GM21825 (cell line): Measurements from ENCODE around the gene CRTC3.
"Not testable (repeated sequence)": the region's sequence is repeated elsewhere in the genome, so short reads cannot be mapped to it uniquely, and the experiment has no call there.

Experiments used
- ATAC-seq: cut with Tn5 transposase; IDR thresholded peaks from one replicate; pipeline ENCODE4 v1.9.1; 2021; ENCODE audit warnings: mild to moderate bottlenecking, moderate library complexity; ENCODE audit not compliant: unreplicated experiment

CRTC3 gene

GRCh38 chr15:90667073-90667754 is 137.5 kb downstream of the CRTC3 start:
- no peak for ATAC-seq

GRCh38 chr15:90667755-90668345 is 138.1 kb downstream of the CRTC3 start:
- ATAC-seq = not testable (repeated sequence)

GRCh38 chr15:90670631-90671030 is 140.9 kb downstream of the CRTC3 start:
- ATAC-seq = not testable (repeated sequence)

GRCh38 chr15:90671216-90671615 is 141.5 kb downstream of the CRTC3 start:
- no peak for ATAC-seq

GRCh38 chr15:90673357-90673756 is 143.6 kb downstream of the CRTC3 start:
- ATAC-seq = not testable (repeated sequence)

- ATAC-seq = no peak
Measured at GRCh38 chr15:90674476-90674875, 144.8 kb downstream of the CRTC3 start.

GRCh38 chr15:90675464-90675863 is 145.7 kb downstream of the CRTC3 start:
- ATAC-seq = no peak

GRCh38 chr15:90677807-90678790 is 148.4 kb downstream of the CRTC3 start:
- no peak for ATAC-seq

GRCh38 chr15:90679959-90680358 is 150.2 kb downstream of the CRTC3 start:
- no peak for ATAC-seq

GRCh38 chr15:90680371-90680935 is 150.7 kb downstream of the CRTC3 start:
- no peak for ATAC-seq

- no peak for ATAC-seq
Measured at GRCh38 chr15:90681056-90681455, 151.3 kb downstream of the CRTC3 start.

GRCh38 chr15:90681480-90681879 is 151.8 kb downstream of the CRTC3 start:
- ATAC-seq = no peak

- ATAC-seq = no peak
Measured at GRCh38 chr15:90683371-90683770, 153.6 kb downstream of the CRTC3 start.

- ATAC-seq = no peak
Measured at GRCh38 chr15:90683876-90684275, 154.2 kb downstream of the CRTC3 start.

- no peak for ATAC-seq
Measured at GRCh38 chr15:90684281-90684680, 154.6 kb downstream of the CRTC3 start.

- ATAC-seq = peak; percentile 22
Measured at GRCh38 chr15:90685591-90686434, 156.1 kb downstream of the CRTC3 start.

- peak; percentile 86 for ATAC-seq
Measured at GRCh38 chr15:90686435-90687218, 156.9 kb downstream of the CRTC3 start.

- ATAC-seq = not testable (repeated sequence)
Measured at GRCh38 chr15:90689326-90689961, 159.7 kb downstream of the CRTC3 start.

GRCh38 chr15:90690585-90690984 is 160.9 kb downstream of the CRTC3 start:
- ATAC-seq = no peak
